A549 (cell line): ENCODE data around the gene HSFX1.
"Not testable (repeated sequence)": the region's sequence is repeated elsewhere in the genome, so short reads cannot be mapped to it uniquely, and the experiment has no call there.

Experiments used
- CBX2 ChIP-seq: fragments of 200-600 bp; sonication (generic); IDR thresholded peaks from 2 replicates; pipeline ENCODE4 v1.6.1; 2016; ENCODE audit warnings: low read depth, mild to moderate bottlenecking, borderline replicate concordance
- CTCF ChIP-seq: fragments of >200 bp; sonication (Bioruptor Twin); formaldehyde crosslinking; IDR thresholded peaks from 3 replicates; pipeline ENCODE4 v1.5.1; 2016
- HMGXB4 ChIP-seq: fragments of 250-450 bp; sonication (Bioruptor Pico); IDR thresholded peaks from 2 replicates; pipeline ENCODE4 v1.5.0; 2021; ENCODE audit warnings: mild to moderate bottlenecking, moderate library complexity, borderline replicate concordance
- NPAS2 ChIP-seq: fragments of 250-450 bp; sonication (Bioruptor Pico); IDR thresholded peaks from 2 replicates; pipeline ENCODE4 v1.8.0; 2022; ENCODE audit warnings: mild to moderate bottlenecking, moderate library complexity, borderline replicate concordance
- PBX3 ChIP-seq: IDR thresholded peaks from 2 replicates; pipeline ENCODE4 v1.6.1; 2012
- POLR2A ChIP-seq: IDR thresholded peaks from 2 replicates; pipeline ENCODE4 v1.6.1; 2012; ENCODE audit warnings: mild to moderate bottlenecking, low read length
- RAD21 ChIP-seq, 2 experiments: fragments of >200 bp in 1 of 2; sonication (Bioruptor Twin) in 1 of 2; formaldehyde crosslinking in 1 of 2; IDR thresholded peaks in 1 of 2; conservative IDR thresholded peaks in 1 of 2; 2 replicates in 1 of 2; 3 replicates in 1 of 2; pipeline ENCODE4 v1.6.1; 2012 to 2018; ENCODE audit warnings: inconsistent platforms in 1 of 2
- RCOR1 ChIP-seq: fragments of 150-350 bp; IDR thresholded peaks from 2 replicates; pipeline ENCODE4 v1.6.1; 2014; ENCODE audit warnings: antibody characterized with exemption, low read length, low read depth
- SMC3 ChIP-seq: fragments of >200 bp; sonication (Bioruptor Twin); formaldehyde crosslinking; IDR thresholded peaks from 3 replicates; pipeline ENCODE4 v1.6.1; 2018; ENCODE audit warnings: inconsistent platforms
- TP53 ChIP-seq: fragments of 250-450 bp; sonication (Bioruptor Pico); IDR thresholded peaks from 2 replicates; pipeline ENCODE4 v1.5.0; 2021; ENCODE audit warnings: mild to moderate bottlenecking, moderate library complexity
- USF2 ChIP-seq: fragments of 450-650 bp; IDR thresholded peaks from 2 replicates; pipeline ENCODE4 v1.6.1; 2014; ENCODE audit warnings: antibody characterized with exemption

GRCh38 chrX:149773768-149774167, at the start of gene HSFX1:
- TF ChIP-seq CBX2; SMC3; RCOR1; HMGXB4 (CRISPR knock-in tag); USF2; CTCF; POLR2A; TP53 (CRISPR knock-in tag); RAD21 (conservative IDR thresholded peaks at IDR 0.05 in 1 of 2, IDR thresholded peaks at IDR 0.05 in 1 of 2); NPAS2 (CRISPR knock-in tag); PBX3: not testable (repeated sequence)
